22Rv1 (cell line): Measurements from ENCODE around the gene BMAL1.

ENCODE experiments used
- ZFX ChIP-seq: fragments of 450-650 bp; IDR thresholded peaks from 2 replicates; pipeline ENCODE4 v1.6.1; 2017; ENCODE audit warnings: antibody characterized with exemption, borderline replicate concordance
- TF ChIP-seq, protein P1 (sequence below): fragments of 450-650 bp; IDR thresholded peaks from 2 replicates; pipeline ENCODE4 v1.5.1; 2017; ENCODE audit warnings: mild to moderate bottlenecking

GRCh38 chr11:13286279-13286821 is 8.8 kb downstream of the BMAL1 start:
- TF ChIP-seq, protein P1, sequence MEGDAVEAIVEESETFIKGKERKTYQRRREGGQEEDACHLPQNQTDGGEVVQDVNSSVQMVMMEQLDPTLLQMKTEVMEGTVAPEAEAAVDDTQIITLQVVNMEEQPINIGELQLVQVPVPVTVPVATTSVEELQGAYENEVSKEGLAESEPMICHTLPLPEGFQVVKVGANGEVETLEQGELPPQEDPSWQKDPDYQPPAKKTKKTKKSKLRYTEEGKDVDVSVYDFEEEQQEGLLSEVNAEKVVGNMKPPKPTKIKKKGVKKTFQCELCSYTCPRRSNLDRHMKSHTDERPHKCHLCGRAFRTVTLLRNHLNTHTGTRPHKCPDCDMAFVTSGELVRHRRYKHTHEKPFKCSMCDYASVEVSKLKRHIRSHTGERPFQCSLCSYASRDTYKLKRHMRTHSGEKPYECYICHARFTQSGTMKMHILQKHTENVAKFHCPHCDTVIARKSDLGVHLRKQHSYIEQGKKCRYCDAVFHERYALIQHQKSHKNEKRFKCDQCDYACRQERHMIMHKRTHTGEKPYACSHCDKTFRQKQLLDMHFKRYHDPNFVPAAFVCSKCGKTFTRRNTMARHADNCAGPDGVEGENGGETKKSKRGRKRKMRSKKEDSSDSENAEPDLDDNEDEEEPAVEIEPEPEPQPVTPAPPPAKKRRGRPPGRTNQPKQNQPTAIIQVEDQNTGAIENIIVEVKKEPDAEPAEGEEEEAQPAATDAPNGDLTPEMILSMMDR = no peak
- TF ChIP-seq ZFX = no peak
